ENCODE results near the gene SPEG.

Gene SPEG

GRCh38 chr2:219502618-219503017 lies 68.0 kb downstream of the SPEG start:
- no peak overlapping the region for H3K27ac ChIP-seq
- TF ChIP-seq, protein P1, sequence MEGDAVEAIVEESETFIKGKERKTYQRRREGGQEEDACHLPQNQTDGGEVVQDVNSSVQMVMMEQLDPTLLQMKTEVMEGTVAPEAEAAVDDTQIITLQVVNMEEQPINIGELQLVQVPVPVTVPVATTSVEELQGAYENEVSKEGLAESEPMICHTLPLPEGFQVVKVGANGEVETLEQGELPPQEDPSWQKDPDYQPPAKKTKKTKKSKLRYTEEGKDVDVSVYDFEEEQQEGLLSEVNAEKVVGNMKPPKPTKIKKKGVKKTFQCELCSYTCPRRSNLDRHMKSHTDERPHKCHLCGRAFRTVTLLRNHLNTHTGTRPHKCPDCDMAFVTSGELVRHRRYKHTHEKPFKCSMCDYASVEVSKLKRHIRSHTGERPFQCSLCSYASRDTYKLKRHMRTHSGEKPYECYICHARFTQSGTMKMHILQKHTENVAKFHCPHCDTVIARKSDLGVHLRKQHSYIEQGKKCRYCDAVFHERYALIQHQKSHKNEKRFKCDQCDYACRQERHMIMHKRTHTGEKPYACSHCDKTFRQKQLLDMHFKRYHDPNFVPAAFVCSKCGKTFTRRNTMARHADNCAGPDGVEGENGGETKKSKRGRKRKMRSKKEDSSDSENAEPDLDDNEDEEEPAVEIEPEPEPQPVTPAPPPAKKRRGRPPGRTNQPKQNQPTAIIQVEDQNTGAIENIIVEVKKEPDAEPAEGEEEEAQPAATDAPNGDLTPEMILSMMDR (conservative IDR thresholded peaks at IDR 0.05): no peak
- TF ChIP-seq ZFX (IDR thresholded peaks at IDR 0.05): no peak

DNA sequence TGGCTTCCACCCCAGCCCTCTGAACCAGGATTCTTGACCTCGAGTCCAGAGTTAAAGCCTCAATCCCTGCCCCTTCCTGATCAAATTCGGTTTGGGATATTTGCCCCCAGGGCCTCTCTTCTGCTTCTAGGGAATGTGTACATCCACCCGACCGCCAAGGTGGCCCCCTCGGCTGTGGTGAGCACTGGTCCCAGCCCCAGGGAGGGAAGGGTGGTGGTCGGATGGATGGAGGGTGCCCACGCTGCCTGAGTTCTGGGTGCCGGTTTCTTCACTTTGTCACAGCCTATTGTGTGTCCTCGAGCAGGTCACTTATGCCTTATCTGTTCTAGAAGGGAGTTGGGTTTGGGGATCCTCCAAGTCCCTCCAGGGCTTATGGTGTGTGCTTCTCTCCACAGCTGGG lies 70.9 kb downstream of the SPEG start:
- TF ChIP-seq ZFX (IDR thresholded peaks at IDR 0.05): no peak
- TF ChIP-seq, protein P1 (conservative IDR thresholded peaks at IDR 0.05): no peak
- no peak overlapping the region for H3K27ac ChIP-seq

DNA sequence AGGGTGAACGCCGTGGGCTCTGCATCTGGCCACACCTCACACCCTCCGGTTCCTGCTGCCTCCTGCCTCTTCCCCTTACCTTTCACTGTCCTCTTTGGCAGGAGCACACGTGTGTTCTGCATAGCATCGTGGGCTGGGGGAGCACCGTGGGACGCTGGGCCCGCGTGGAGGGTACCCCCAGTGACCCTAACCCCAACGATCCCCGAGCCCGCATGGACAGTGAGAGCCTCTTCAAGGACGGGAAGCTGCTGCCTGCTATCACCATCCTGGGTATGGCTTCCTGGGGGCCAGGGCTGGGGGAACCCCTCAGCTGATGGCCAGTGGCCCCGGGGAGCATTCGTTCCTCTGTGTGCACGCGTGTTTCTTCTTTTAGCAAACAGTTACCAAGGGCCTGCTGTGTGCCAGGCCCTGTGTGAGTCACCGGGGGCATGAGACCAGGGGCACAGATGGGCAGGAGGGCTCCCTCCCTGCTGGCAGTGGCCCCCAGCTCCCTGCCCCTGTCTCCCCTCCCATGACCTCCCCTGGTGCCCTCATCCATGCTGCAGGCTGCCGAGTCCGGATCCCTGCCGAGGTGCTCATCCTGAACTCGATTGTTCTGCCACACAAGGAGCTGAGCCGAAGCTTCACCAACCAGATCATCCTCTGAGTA lies 71.6 kb downstream of the SPEG start:
- TF ChIP-seq ZFX (IDR thresholded peaks at IDR 0.05): no peak
- TF ChIP-seq, protein P1 (conservative IDR thresholded peaks at IDR 0.05): no peak
- H3K27ac ChIP-seq: no peak overlapping the region

GRCh38 chr2:219506802-219507526 lies 72.3 kb downstream of the SPEG start:
- TF ChIP-seq ZFX (IDR thresholded peaks at IDR 0.05): no peak
- TF ChIP-seq, protein P1 (conservative IDR thresholded peaks at IDR 0.05): no peak
- no peak overlapping the region for H3K27ac ChIP-seq

- TF ChIP-seq ZFX (IDR thresholded peaks at IDR 0.05): no peak
- TF ChIP-seq, protein P1 (conservative IDR thresholded peaks at IDR 0.05): no peak
Observed at GRCh38 chr2:219507581-219508443, 73.2 kb downstream of the SPEG start.

DNA sequence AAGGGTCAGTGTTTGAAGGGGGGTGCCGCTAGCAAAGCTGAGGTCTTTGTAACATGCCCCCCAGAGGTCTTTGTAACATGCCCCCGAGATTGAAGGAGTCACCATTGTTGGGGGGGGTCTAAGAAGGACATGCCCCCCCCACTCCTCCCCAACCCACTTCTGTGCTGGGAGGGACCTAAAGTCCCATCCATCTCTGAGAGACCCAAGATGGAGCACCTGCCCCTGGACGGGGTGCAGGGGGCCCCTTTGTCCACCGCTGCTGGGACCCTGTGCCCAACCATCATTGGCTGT lies 73.7 kb downstream of the SPEG start:
- H3K27ac ChIP-seq: no peak overlapping the region
- no peak for TF ChIP-seq ZFX (IDR thresholded peaks at IDR 0.05)
- TF ChIP-seq, protein P1 (conservative IDR thresholded peaks at IDR 0.05): no peak

More at GRCh38 chr2:219507581-219508443, 73.2 kb downstream of the SPEG start:
- H3K27ac ChIP-seq: no peak overlapping the region

Measured in C4-2B (cell line).